OCI-LY3 (cell line): ENCODE measurements around the gene CAMTA1.

Source experiments
- H2AFZ ChIP-seq: fragments of 200-600, 300-600 bp; shearing (Covaris generic); 2 replicates; pipeline ENCODE4 v1.6.0; 2014; ENCODE audit warnings: antibody characterized with exemption, low read depth, low read length
- H3K27ac ChIP-seq: fragments of 200-600, 300-600 bp; sonication (generic); 2 replicates; pipeline ENCODE4 v1.5.1; 2014; ENCODE audit warnings: mild to moderate bottlenecking, low read length, moderate library complexity, mixed read lengths
- H3K27me3 ChIP-seq: fragments of 200-600, 300-600 bp; sonication (generic); 2 replicates; pipeline ENCODE4 v1.6.1; 2014; ENCODE audit warnings: low read depth, low read length, mixed read lengths
- H3K36me3 ChIP-seq: fragments of 200-600, 300-600 bp; sonication (generic); replicated peaks from 2 replicates; pipeline ENCODE3; 2014; ENCODE audit warnings: low read depth, low read length, mixed read lengths
- H3K4me1 ChIP-seq: fragments of 300-600, 200-600 bp; sonication (generic); 2 replicates; pipeline ENCODE4 v1.6.1; 2014; ENCODE audit warnings: low read length, mixed read lengths
- H3K4me2 ChIP-seq: fragments of 200-600, 300-600 bp; sonication (generic); 2 replicates; pipeline ENCODE4 v1.6.1; 2014; ENCODE audit warnings: low read length, mixed read lengths
- H3K4me3 ChIP-seq: fragments of 300-600, 200-600 bp; sonication (generic); 2 replicates; pipeline ENCODE4 v1.5.1; 2014; ENCODE audit warnings: antibody characterized with exemption, mild to moderate bottlenecking, low read length, moderate library complexity
- H3K79me2 ChIP-seq: fragments of 300-600, 200-600 bp; shearing (Covaris generic); 2 replicates; pipeline ENCODE4 v1.6.1; 2014; ENCODE audit warnings: mild to moderate bottlenecking, low read length, mixed read lengths
- H3K9ac ChIP-seq: fragments of 300-600, 200-600 bp; shearing (Covaris generic); 2 replicates; pipeline ENCODE4 v1.6.0; 2014; ENCODE audit warnings: mild to moderate bottlenecking, low read length, moderate library complexity
- H3K9me3 ChIP-seq: fragments of 200-600, 300-600 bp; shearing (Covaris generic); 2 replicates; pipeline ENCODE4 v1.6.1; 2014; ENCODE audit warnings: low read length, mixed read lengths; ENCODE audit not compliant: insufficient read depth
- H4K20me1 ChIP-seq: fragments of 200-600, 300-600 bp; sonication (generic); 2 replicates; pipeline ENCODE4 v1.6.1; 2016; ENCODE audit warnings: low read length, mixed read lengths; ENCODE audit not compliant: insufficient read depth
- EZH2phosphoT487 ChIP-seq: fragments of 200-600 bp; shearing (Covaris generic); IDR thresholded peaks from 2 replicates; pipeline ENCODE4 v1.6.1; 2018; ENCODE audit warnings: antibody characterized with exemption, mixed run types, low read depth
- TF ChIP-seq, protein P1 (sequence below): fragments of 200-600, 300-600 bp; sonication (generic); IDR thresholded peaks from 2 replicates; pipeline ENCODE4 v1.5.1; 2014; ENCODE audit warnings: antibody characterized with exemption, low read length, low read depth

The CAMTA1 gene

DNA sequence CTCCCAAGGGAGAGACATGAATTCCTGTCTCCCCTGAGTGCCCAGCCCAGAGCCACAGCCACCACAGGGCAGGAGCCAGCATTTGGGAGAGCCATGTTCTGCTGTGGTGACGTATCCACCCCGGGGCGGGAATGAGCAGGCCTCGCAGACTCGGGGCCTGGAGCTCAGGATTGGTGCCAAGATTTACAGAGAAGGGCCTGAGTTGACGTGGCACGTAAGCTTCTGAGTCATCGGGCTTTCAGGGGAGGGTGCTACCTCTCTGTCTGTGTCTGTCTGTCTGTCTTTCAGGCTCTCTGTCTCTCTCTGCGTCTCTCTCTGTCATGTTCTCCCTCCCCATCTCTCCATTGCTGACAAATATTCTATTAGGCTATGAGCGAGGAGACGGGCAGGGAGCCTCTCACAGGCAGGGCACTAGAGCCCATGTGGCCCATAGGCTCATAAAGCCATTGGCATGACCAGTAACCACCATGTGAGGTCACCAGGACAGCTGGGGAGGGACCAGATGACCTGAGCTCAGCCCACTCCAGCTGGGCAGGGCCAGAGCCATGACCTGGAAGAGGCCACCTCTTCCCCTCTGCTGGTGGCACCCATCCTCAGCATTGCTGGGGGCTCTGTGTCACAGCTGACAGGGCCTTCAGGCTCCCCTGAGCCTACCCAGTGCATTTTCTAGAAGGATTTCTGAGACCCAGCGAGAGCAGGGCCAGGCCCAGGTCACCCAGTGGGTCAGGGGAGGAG is 685.8 kb downstream of the CAMTA1 start:
- Histone ChIP-seq H2AFZ (peak overlapping the region; percentile 66; the same call in 1 of the 2 replicates), H3K27ac (peak overlapping the region; percentile 19; the same call in 1 of the 2 replicates)

DNA sequence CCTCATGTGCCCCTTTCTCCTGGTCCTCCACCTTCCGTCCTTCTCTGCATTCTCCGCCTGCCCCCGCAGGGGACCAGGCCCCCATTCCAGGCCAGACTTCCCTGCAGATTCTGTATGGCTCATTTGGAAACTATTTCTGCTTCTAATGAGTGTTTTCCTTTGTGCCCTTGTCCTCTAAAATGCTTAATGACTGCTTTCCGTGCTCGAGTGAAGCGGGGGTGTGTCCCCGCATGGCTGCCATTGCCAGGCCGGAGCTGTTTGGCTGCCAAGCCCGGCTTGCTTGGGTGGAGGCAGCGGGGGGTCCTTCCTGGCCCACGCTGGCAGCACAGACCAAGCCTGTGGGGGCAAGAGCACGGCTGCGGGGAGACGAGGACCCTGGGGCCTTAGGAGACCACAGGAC is 686.6 kb downstream of the CAMTA1 start:
- H3K4me3 ChIP-seq, result no peak overlapping the region
- H3K27ac ChIP-seq, result no peak overlapping the region
- no peak for TF ChIP-seq EZH2phosphoT487
- TF ChIP-seq, protein P1, sequence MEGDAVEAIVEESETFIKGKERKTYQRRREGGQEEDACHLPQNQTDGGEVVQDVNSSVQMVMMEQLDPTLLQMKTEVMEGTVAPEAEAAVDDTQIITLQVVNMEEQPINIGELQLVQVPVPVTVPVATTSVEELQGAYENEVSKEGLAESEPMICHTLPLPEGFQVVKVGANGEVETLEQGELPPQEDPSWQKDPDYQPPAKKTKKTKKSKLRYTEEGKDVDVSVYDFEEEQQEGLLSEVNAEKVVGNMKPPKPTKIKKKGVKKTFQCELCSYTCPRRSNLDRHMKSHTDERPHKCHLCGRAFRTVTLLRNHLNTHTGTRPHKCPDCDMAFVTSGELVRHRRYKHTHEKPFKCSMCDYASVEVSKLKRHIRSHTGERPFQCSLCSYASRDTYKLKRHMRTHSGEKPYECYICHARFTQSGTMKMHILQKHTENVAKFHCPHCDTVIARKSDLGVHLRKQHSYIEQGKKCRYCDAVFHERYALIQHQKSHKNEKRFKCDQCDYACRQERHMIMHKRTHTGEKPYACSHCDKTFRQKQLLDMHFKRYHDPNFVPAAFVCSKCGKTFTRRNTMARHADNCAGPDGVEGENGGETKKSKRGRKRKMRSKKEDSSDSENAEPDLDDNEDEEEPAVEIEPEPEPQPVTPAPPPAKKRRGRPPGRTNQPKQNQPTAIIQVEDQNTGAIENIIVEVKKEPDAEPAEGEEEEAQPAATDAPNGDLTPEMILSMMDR, result no peak
- H2AFZ ChIP-seq, result no peak overlapping the region
- peaks cover 23% of the 10 kb centered on the region for H3K4me1 ChIP-seq
- H3K36me3 ChIP-seq, result no peaks in the 10 kb centered on the region
- H3K79me2 ChIP-seq, result no peaks in the 10 kb centered on the region
- H3K27me3 ChIP-seq, result no peaks in the 10 kb centered on the region
- H3K9me3 ChIP-seq, result no peaks in the 10 kb centered on the region
- H3K4me2 ChIP-seq, result no peak overlapping the region
- H4K20me1 ChIP-seq, result no peaks in the 10 kb centered on the region
- H3K9ac ChIP-seq, result no peak overlapping the region

More for the DNA sequence above, 685.8 kb downstream of the CAMTA1 start:
- Histone ChIP-seq H3K4me1 (peaks cover 23% of the 10 kb centered on the region), H4K20me1 (no peaks in the 10 kb centered on the region), H3K79me2 (no peaks in the 10 kb centered on the region), H3K9ac (peak overlapping the region; percentile 35; the same call in 1 of the 2 replicates), H3K9me3 (no peaks in the 10 kb centered on the region), H3K27me3 (no peaks in the 10 kb centered on the region), H3K4me2 (peak overlapping the region; percentile 69), H3K36me3 (no peaks in the 10 kb centered on the region), H3K4me3 (peak overlapping the region; percentile 29; the same call in 1 of the 2 replicates)
- no peak for TF ChIP-seq EZH2phosphoT487
- TF ChIP-seq, protein P1, result no peak

DNA sequence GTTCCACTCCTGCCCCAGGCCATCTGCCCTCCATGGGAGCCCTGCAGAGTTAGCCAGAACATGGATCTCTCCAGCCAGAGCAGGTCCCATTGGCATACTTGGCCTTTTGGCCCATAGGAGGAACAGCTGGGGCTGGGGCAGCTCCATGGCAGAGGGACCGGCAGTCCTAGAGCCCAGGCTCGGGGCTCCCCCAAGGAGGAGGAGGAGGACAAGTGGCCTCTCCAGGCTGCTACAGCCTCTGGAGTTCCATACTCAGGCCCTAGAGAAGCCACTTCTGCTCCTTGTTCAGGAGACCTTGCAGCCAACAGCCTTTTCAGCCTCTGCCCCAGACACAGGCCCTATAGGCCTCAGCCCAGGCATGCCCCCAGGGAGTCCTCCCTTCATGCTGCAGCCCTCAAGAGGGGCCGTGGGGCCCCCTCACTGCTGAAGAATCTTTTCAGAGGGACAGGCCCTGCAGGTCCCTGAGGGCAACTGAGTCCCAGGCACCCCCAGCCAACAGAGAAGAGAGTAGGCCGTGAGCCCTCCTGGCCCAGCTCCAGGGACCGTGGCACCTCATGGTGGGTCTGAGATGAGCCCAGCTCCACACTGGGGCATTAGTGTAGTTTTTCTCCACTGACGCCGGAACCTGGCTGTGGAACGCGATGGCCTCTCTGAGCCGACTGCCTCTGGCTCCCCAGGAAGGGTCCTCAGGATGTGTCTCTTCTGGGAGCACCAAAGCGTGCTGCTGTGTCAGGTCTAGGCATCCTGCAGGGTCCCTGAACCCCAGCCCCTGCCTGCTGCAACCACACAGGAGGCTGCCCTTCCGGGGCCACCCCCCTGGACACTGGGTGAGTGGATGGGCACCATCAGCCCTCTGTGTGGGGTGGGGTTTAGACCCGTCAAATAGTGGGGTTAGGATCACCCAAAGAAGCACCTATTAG is 688.2 kb downstream of the CAMTA1 start:
- Histone ChIP-seq H3K4me2 (no peak overlapping the region), H3K27me3 (no peaks in the 10 kb centered on the region), H4K20me1 (no peaks in the 10 kb centered on the region), H3K27ac (no peak overlapping the region), H3K9me3 (no peaks in the 10 kb centered on the region), H3K36me3 (no peaks in the 10 kb centered on the region), H3K9ac (no peak overlapping the region), H3K79me2 (no peaks in the 10 kb centered on the region), H3K4me1 (peaks cover 23% of the 10 kb centered on the region), H3K4me3 (no peak overlapping the region), H2AFZ (no peak overlapping the region)
- no peak for TF ChIP-seq EZH2phosphoT487
- TF ChIP-seq, protein P1, result no peak

DNA sequence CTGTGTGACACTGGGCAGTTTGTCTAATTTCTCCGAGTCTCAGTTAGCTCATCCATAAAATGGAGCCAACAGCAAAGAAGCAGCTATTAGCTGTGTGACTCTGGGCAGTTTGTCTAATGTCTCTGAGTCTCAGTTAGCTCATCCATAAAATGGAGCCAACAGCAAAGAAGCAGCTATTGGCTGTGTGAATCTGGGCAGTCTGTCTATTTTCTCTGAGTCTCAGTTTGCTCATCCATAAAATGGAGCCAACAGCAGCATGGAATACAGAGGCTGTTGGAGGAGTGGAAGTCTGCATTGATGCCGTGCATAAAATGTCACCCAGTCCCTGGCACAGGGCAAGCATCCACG is 688.9 kb downstream of the CAMTA1 start:
- no peaks in the 10 kb centered on the region for H3K27me3 ChIP-seq
- no peak for TF ChIP-seq EZH2phosphoT487
- TF ChIP-seq, protein P1, result no peak
- peaks cover 23% of the 10 kb centered on the region for H3K4me1 ChIP-seq
- H3K79me2 ChIP-seq, result no peaks in the 10 kb centered on the region
- H3K9ac ChIP-seq, result no peak overlapping the region
- no peaks in the 10 kb centered on the region for H3K36me3 ChIP-seq
- H3K4me2 ChIP-seq, result no peak overlapping the region
- no peak overlapping the region for H3K27ac ChIP-seq
- H2AFZ ChIP-seq, result no peak overlapping the region
- no peaks in the 10 kb centered on the region for H4K20me1 ChIP-seq
- no peaks in the 10 kb centered on the region for H3K9me3 ChIP-seq
- H3K4me3 ChIP-seq, result no peak overlapping the region
